ENCODE data around the gene ZFP69B. TPM values are rescaled to one million over a fixed set of nuclear protein-coding genes. Genes with fewer than 3 reads are reported as not detected.

ZFP69B gene
- polyA plus RNA-seq, 1 of the 3 experiments (the other 2 are of a cell fraction), result 1.7 TPM

DNA sequence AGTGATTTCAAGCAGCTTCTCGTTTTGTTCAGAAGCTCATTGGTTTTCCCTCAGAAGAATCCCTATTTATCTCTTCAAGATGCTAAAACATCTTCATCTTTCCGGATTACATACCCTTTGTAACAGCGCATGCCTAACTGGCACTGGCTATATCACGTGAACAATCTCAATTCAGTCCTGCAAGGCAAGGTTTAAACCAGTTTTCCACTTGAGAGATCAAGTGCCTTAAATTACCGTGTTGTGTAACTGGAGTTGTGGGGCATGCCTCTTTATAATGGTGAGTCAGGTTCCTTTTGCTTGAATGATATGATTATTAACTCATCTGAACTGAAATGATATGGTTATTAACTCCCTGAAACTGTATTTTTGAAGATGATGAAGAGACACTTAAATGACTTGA, 11.0 kb upstream of the ZFP69B start (continued):
- TF ChIP-seq, protein P1, sequence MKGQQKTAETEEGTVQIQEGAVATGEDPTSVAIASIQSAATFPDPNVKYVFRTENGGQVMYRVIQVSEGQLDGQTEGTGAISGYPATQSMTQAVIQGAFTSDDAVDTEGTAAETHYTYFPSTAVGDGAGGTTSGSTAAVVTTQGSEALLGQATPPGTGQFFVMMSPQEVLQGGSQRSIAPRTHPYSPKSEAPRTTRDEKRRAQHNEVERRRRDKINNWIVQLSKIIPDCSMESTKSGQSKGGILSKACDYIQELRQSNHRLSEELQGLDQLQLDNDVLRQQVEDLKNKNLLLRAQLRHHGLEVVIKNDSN (IDR thresholded peaks at IDR 0.05; ENCODE audit: borderline replicate concordance, low read depth), result no peak
- TF ChIP-seq, protein P2, sequence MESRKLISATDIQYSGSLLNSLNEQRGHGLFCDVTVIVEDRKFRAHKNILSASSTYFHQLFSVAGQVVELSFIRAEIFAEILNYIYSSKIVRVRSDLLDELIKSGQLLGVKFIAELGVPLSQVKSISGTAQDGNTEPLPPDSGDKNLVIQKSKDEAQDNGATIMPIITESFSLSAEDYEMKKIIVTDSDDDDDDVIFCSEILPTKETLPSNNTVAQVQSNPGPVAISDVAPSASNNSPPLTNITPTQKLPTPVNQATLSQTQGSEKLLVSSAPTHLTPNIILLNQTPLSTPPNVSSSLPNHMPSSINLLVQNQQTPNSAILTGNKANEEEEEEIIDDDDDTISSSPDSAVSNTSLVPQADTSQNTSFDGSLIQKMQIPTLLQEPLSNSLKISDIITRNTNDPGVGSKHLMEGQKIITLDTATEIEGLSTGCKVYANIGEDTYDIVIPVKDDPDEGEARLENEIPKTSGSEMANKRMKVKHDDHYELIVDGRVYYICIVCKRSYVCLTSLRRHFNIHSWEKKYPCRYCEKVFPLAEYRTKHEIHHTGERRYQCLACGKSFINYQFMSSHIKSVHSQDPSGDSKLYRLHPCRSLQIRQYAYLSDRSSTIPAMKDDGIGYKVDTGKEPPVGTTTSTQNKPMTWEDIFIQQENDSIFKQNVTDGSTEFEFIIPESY (IDR thresholded peaks at IDR 0.05; ENCODE audit: borderline replicate concordance, low read depth), result no peak
- TF ChIP-seq TEAD4 (IDR thresholded peaks at IDR 0.05; ENCODE audit: borderline replicate concordance, insufficient read depth), result no peak

DNA sequence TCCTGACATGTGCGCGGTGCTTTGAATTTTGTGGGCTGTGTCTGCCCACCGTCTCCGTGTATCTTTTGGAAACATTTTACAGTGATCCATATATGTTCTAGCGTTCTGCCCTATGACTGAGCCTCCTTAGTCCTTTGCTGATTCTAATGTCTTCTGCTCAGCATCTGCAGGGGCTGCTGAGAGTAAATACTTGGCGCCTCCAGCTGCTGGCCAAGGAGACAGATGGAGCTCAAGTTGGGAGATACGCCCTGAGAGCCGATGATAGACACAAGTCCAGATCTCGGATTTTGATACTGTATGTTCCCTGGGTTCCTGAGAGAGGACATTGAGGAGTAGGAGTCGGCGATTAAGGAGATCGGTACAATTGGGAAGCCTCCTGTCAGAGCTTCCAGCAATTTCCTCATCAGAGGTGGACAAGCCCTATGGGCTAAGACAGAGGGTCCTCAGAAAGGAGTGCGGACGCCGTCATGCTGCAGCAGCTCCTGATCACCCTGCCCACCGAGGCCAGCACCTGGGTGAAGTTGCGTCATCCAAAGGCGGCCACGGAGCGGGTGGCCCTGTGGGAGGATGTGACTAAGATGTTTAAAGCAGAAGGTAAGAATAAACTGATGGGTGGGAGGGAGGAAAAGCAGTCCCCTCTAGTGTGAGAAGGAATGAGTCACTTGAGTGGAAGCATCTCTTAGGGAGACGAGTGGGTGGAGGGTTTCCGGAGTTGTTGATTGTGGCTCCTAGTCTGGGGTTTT, 390 bp downstream of the ZFP69B start:
- Histone ChIP-seq H3K36me3 (replicated peaks in 1 of 2; ENCODE audit: control insufficient read depth in 1 of 2, insufficient read depth in 2 of 2, low read length in 1 of 2) (peaks cover 7 to 19% of the 10 kb centered on the region in 2 experiments), H3K9ac (peak overlapping the region; percentile 66), H3K9me2 (no peaks in the 10 kb centered on the region), H3K79me2 (ENCODE audit: insufficient read depth) (0 out of 2 replicates have a peak, but pooled peaks cover 2% of the 10 kb centered on the region), H3K4me3 (ENCODE audit: low read depth in 2 of 2, low read length in 1 of 2) (peak overlapping the region; percentile 73 to 83), H2AFZ (ENCODE audit: low read depth) (peak overlapping the region; percentile 96), H3K4me1 (ENCODE audit: control insufficient read depth in 1 of 2, insufficient read depth in 2 of 2, low read depth in 1 of 2, low read length in 1 of 2) (peaks cover 0 to 2% of the 10 kb centered on the region in 2 experiments; a peak in 2 of 4 replicates), H3K9me3 (no peaks in the 10 kb centered on the region), H3K4me2 (peak overlapping the region; percentile 87), H3F3A (replicated peaks; ENCODE audit: insufficient read depth) (peaks cover 14% of the 10 kb centered on the region), H4K20me1 (ENCODE audit: insufficient read depth) (no peaks in the 10 kb centered on the region), H3K27me3 (ENCODE audit: insufficient read depth) (no peaks in the 10 kb centered on the region), H3K27ac (ENCODE audit: low read depth in 2 of 2, low read length in 1 of 2) (peak overlapping the region; percentile 79 to 95)
- ChIA-PET POLR2A (interaction anchor here (0.6 to 1.6 kb wide), 9 partner anchors 11 to 213 kb away, joined by 3 to 7 read pairs (median 4); partner anchors contain the start of genes EXO5, SMAP2, ZFP69 and ZNF684), CTCF (interaction anchor here (0.6 to 2.3 kb wide), 7 partner anchors 9 to 307 kb away, joined by 3 to 15 read pairs (median 4); no protein-coding TSS in a partner anchor)
- WGBS (ENCODE audit: low lambda C conversion rate), result 6% methylated on average over 16 of the region's 22 CpGs
- DNase-seq, result peak; percentile 43
- no peak for TF ChIP-seq EZH2phosphoT487 (IDR thresholded peaks at IDR 0.05; ENCODE audit: borderline replicate concordance, low read depth)
- TF ChIP-seq, protein P3, sequence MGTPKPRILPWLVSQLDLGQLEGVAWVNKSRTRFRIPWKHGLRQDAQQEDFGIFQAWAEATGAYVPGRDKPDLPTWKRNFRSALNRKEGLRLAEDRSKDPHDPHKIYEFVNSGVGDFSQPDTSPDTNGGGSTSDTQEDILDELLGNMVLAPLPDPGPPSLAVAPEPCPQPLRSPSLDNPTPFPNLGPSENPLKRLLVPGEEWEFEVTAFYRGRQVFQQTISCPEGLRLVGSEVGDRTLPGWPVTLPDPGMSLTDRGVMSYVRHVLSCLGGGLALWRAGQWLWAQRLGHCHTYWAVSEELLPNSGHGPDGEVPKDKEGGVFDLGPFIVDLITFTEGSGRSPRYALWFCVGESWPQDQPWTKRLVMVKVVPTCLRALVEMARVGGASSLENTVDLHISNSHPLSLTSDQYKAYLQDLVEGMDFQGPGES (IDR thresholded peaks at IDR 0.05; ENCODE audit: low read depth, low read length), result no peak
- 0 out of 2 replicates have a peak, but pooled peaks have one; percentile 49 for TF ChIP-seq TCF12 (IDR thresholded peaks at IDR 0.05)
- TF ChIP-seq NFIC (IDR thresholded peaks at IDR 0.05; ENCODE audit: borderline replicate concordance), result no peak
- no peak for TF ChIP-seq TEAD4 (IDR thresholded peaks at IDR 0.05; ENCODE audit: borderline replicate concordance, insufficient read depth)
- no peak for TF ChIP-seq GABPA (IDR thresholded peaks at IDR 0.05; ENCODE audit: low read depth)
- TF ChIP-seq, protein P4, sequence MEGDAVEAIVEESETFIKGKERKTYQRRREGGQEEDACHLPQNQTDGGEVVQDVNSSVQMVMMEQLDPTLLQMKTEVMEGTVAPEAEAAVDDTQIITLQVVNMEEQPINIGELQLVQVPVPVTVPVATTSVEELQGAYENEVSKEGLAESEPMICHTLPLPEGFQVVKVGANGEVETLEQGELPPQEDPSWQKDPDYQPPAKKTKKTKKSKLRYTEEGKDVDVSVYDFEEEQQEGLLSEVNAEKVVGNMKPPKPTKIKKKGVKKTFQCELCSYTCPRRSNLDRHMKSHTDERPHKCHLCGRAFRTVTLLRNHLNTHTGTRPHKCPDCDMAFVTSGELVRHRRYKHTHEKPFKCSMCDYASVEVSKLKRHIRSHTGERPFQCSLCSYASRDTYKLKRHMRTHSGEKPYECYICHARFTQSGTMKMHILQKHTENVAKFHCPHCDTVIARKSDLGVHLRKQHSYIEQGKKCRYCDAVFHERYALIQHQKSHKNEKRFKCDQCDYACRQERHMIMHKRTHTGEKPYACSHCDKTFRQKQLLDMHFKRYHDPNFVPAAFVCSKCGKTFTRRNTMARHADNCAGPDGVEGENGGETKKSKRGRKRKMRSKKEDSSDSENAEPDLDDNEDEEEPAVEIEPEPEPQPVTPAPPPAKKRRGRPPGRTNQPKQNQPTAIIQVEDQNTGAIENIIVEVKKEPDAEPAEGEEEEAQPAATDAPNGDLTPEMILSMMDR (IDR thresholded peaks at IDR 0.05), result no peak
- TF ChIP-seq YY1 (IDR thresholded peaks at IDR 0.05; ENCODE audit: low read depth), result no peak
- 0 out of 2 replicates have a peak, but pooled peaks have one; percentile 49 for TF ChIP-seq MXI1 (IDR thresholded peaks at IDR 0.05; ENCODE audit: low read depth, low read length)
- no peak for TF ChIP-seq ELF1 (IDR thresholded peaks at IDR 0.05)
- no peak for TF ChIP-seq FOXM1 (IDR thresholded peaks at IDR 0.05; ENCODE audit: low read depth)
- TF ChIP-seq EP300 (IDR thresholded peaks at IDR 0.05; ENCODE audit: borderline replicate concordance in 1 of 2, low read depth in 1 of 2, low read length in 1 of 2), result no peak
- TF ChIP-seq, protein P5, sequence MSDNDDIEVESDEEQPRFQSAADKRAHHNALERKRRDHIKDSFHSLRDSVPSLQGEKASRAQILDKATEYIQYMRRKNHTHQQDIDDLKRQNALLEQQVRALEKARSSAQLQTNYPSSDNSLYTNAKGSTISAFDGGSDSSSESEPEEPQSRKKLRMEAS (IDR thresholded peaks at IDR 0.05; ENCODE audit: low read depth), result peak; percentile 38; the same call in 1 of the 2 replicates
- no peak for TF ChIP-seq RAD21 (IDR thresholded peaks at IDR 0.05; ENCODE audit: low read length)
- TF ChIP-seq FOXJ3 (CRISPR knock-in tag; IDR thresholded peaks at IDR 0.05), result no peak
- TF ChIP-seq, protein P6, sequence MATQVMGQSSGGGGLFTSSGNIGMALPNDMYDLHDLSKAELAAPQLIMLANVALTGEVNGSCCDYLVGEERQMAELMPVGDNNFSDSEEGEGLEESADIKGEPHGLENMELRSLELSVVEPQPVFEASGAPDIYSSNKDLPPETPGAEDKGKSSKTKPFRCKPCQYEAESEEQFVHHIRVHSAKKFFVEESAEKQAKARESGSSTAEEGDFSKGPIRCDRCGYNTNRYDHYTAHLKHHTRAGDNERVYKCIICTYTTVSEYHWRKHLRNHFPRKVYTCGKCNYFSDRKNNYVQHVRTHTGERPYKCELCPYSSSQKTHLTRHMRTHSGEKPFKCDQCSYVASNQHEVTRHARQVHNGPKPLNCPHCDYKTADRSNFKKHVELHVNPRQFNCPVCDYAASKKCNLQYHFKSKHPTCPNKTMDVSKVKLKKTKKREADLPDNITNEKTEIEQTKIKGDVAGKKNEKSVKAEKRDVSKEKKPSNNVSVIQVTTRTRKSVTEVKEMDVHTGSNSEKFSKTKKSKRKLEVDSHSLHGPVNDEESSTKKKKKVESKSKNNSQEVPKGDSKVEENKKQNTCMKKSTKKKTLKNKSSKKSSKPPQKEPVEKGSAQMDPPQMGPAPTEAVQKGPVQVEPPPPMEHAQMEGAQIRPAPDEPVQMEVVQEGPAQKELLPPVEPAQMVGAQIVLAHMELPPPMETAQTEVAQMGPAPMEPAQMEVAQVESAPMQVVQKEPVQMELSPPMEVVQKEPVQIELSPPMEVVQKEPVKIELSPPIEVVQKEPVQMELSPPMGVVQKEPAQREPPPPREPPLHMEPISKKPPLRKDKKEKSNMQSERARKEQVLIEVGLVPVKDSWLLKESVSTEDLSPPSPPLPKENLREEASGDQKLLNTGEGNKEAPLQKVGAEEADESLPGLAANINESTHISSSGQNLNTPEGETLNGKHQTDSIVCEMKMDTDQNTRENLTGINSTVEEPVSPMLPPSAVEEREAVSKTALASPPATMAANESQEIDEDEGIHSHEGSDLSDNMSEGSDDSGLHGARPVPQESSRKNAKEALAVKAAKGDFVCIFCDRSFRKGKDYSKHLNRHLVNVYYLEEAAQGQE (IDR thresholded peaks at IDR 0.05; ENCODE audit: low read depth, low read length), result no peak
- TF ChIP-seq FOSL2 (IDR thresholded peaks at IDR 0.05; ENCODE audit: borderline replicate concordance, low read depth), result peak; percentile 14; the same call in 1 of the 2 replicates

All from SK-N-SH (cell line).